H9 (cell line): ENCODE measurements around the gene CXCL5. TPM values are rescaled to one million over a fixed set of nuclear protein-coding genes. Genes with fewer than 3 reads are reported as not detected.

Source experiments
- DNase-seq: peaks from one replicate; pipeline ENCODE4 v3.0.0-alpha.2; 2017
- H2AFZ ChIP-seq: one replicate; pipeline ENCODE4 v1.6.1; 2013; ENCODE audit warnings: mild to moderate bottlenecking, low read length, control low read depth, moderate library complexity
- H2AK5ac ChIP-seq: 2 replicates; pipeline ENCODE4 v1.6.1; 2013; ENCODE audit warnings: low read length, control low read depth, mixed read lengths; ENCODE audit not compliant: insufficient read length
- H2BK120ac ChIP-seq: one replicate; pipeline ENCODE4 v1.6.1; 2013; ENCODE audit warnings: low read depth, mild to moderate bottlenecking, low read length, control low read depth, inconsistent platforms; ENCODE audit not compliant: poor library complexity, severe bottlenecking
- H2BK12ac ChIP-seq: 2 replicates; pipeline ENCODE4 v1.6.1; 2013; ENCODE audit warnings: low read length, control low read depth, mixed read lengths, low read depth; ENCODE audit not compliant: insufficient read length
- H2BK15ac ChIP-seq: 2 replicates; pipeline ENCODE4 v1.6.1; 2013; ENCODE audit warnings: low read depth, low read length, control low read depth
- H2BK20ac ChIP-seq: one replicate; pipeline ENCODE4 v1.6.1; 2013; ENCODE audit warnings: low read depth, mild to moderate bottlenecking, low read length, control low read depth, inconsistent platforms; ENCODE audit not compliant: poor library complexity, severe bottlenecking
- H2BK5ac ChIP-seq: 2 replicates; pipeline ENCODE4 v1.6.1; 2013; ENCODE audit warnings: low read length, control low read depth, mixed read lengths; ENCODE audit not compliant: insufficient read length
- H3K14ac ChIP-seq: 2 replicates; pipeline ENCODE4 v1.6.1; 2013; ENCODE audit warnings: low read length, control low read depth; ENCODE audit not compliant: insufficient read depth
- H3K18ac ChIP-seq: 2 replicates; pipeline ENCODE4 v1.6.1; 2013; ENCODE audit warnings: low read depth, mild to moderate bottlenecking, mixed read lengths, low read length, control low read depth; ENCODE audit not compliant: insufficient read length
- H3K23ac ChIP-seq: 2 replicates; pipeline ENCODE4 v1.6.1; 2013; ENCODE audit warnings: low read length, control low read depth, mixed read lengths, low read depth; ENCODE audit not compliant: insufficient read length
- H3K23me2 ChIP-seq: 2 replicates; pipeline ENCODE4 v1.6.1; 2013; ENCODE audit warnings: low read depth, mild to moderate bottlenecking, mixed read lengths, low read length, control low read depth; ENCODE audit not compliant: insufficient read length, poor library complexity, severe bottlenecking
- H3K27ac ChIP-seq: 2 replicates; pipeline ENCODE4 v1.5.1; 2013; ENCODE audit warnings: low read length, control low read depth, mixed read lengths, low read depth; ENCODE audit not compliant: insufficient read length
- H3K27me3 ChIP-seq: 2 replicates; pipeline ENCODE4 v1.6.1; 2013; ENCODE audit warnings: low read length, control low read depth, inconsistent platforms; ENCODE audit not compliant: insufficient read depth
- H3K4ac ChIP-seq: 2 replicates; pipeline ENCODE4 v1.6.1; 2013; ENCODE audit warnings: low read depth, mild to moderate bottlenecking, control low read depth, inconsistent platforms, low read length, moderate library complexity
- H3K4me1 ChIP-seq: 2 replicates; pipeline ENCODE4 v1.6.1; 2013; ENCODE audit warnings: low read length, control low read depth, inconsistent platforms; ENCODE audit not compliant: insufficient read depth
- H3K4me2 ChIP-seq: 2 replicates; pipeline ENCODE4 v1.6.1; 2013; ENCODE audit warnings: low read length, control low read depth, mixed read lengths; ENCODE audit not compliant: insufficient read length, insufficient read depth
- H3K56ac ChIP-seq: 2 replicates; pipeline ENCODE4 v1.6.1; 2013; ENCODE audit warnings: low read depth, mild to moderate bottlenecking, mixed read lengths, low read length, control low read depth; ENCODE audit not compliant: insufficient read length
- H3K79me1 ChIP-seq: 2 replicates; pipeline ENCODE4 v1.6.1; 2013; ENCODE audit warnings: low read depth, mild to moderate bottlenecking, moderate library complexity, low read length, control low read depth, inconsistent platforms; ENCODE audit not compliant: insufficient read depth, poor library complexity, severe bottlenecking
- H3K79me2 ChIP-seq: 2 replicates; pipeline ENCODE4 v1.6.1; 2013; ENCODE audit warnings: low read length, control low read depth, inconsistent platforms; ENCODE audit not compliant: insufficient read depth
- H3K9ac ChIP-seq: 2 replicates; pipeline ENCODE4 v1.6.1; 2013; ENCODE audit warnings: low read length, control low read depth, mixed read lengths; ENCODE audit not compliant: insufficient read length; ENCODE audit errors: extremely low read depth
- H3K9me3 ChIP-seq: one replicate; pipeline ENCODE4 v1.6.1; 2013; ENCODE audit warnings: low read depth, low read length, inconsistent platforms; ENCODE audit not compliant: control insufficient read depth
- H3T11ph ChIP-seq: one replicate; pipeline ENCODE4 v1.6.1; 2013; ENCODE audit warnings: mild to moderate bottlenecking, low read length, control low read depth, inconsistent platforms
- H4K20me1 ChIP-seq: one replicate; pipeline ENCODE4 v1.6.1; 2013; ENCODE audit not compliant: control insufficient read depth, insufficient read length, insufficient read depth
- H4K5ac ChIP-seq: 2 replicates; pipeline ENCODE4 v1.6.1; 2013; ENCODE audit warnings: low read depth, mild to moderate bottlenecking, mixed read lengths, low read length, control low read depth; ENCODE audit not compliant: insufficient read length
- H4K8ac ChIP-seq: replicated peaks from 2 replicates; pipeline ENCODE4 v1.6.1; 2013; ENCODE audit warnings: low read length, control low read depth, mixed read lengths, low read depth; ENCODE audit not compliant: insufficient read length
- H4K91ac ChIP-seq: 2 replicates; pipeline ENCODE4 v1.6.1; 2013; ENCODE audit warnings: low read depth, mild to moderate bottlenecking, moderate library complexity, mixed read lengths, low read length, control low read depth; ENCODE audit not compliant: insufficient read length
- H3K27ac Mint-ChIP-seq, 3 experiments: 2 replicates in 2 of 3; 3 replicates in 1 of 3; pipeline ENCODE4 v1.8.0; 2020 to 2021; ENCODE audit warnings: mixed read lengths in 3 of 3, mild to moderate bottlenecking in 1 of 3, moderate library complexity in 1 of 3
- H3K27me3 Mint-ChIP-seq: 2 replicates; pipeline ENCODE4 v1.8.0; 2021; ENCODE audit warnings: low read depth, mild to moderate bottlenecking, moderate library complexity, mixed read lengths
- H3K36me3 Mint-ChIP-seq, 3 experiments: 2 replicates in 2 of 3; 3 replicates in 1 of 3; pipeline ENCODE4 v1.8.0; 2020 to 2021; ENCODE audit warnings: low read depth in 3 of 3, mixed read lengths in 3 of 3; ENCODE audit not compliant: insufficient read depth in 1 of 3
- H3K4me1 Mint-ChIP-seq, 2 experiments: 2 replicates each; pipeline ENCODE4 v1.8.0; 2020; ENCODE audit warnings: mixed read lengths in 2 of 2
- H3K4me3 Mint-ChIP-seq, 2 experiments: 2 replicates in 1 of 2; 3 replicates in 1 of 2; pipeline ENCODE4 v1.8.0; 2020 to 2021; ENCODE audit warnings: mild to moderate bottlenecking in 2 of 2, mixed read lengths in 2 of 2, moderate library complexity in 1 of 2
- H3K9me3 Mint-ChIP-seq, 2 experiments: 2 replicates in 1 of 2; 3 replicates in 1 of 2; pipeline ENCODE4 v1.8.0; 2020; ENCODE audit warnings: mild to moderate bottlenecking in 2 of 2, mixed read lengths in 2 of 2, moderate library complexity in 1 of 2
- WGBS: extraction: QIAGEN DNeasy Blood & Tissue Kit; methylation state at CpG from one replicate; pipeline ENCODE4 v1.1.7; 2013; ENCODE audit warnings: missing lambda C conversion rate, low lambda C conversion rate, mixed read lengths; ENCODE audit not compliant: insufficient read length; ENCODE audit errors: extremely low coverage; 5-methylcytosine and 5-hydroxymethylcytosine counted together
- total RNA-seq: library from RNA; stranded (reverse); gene quantifications from 2 replicates; pipeline ENCODE4 v1.2.1, GENCODE V29; 2021
- TF ChIP-seq, protein P1 (sequence below): fragments of 200-600 bp; sonication (generic); conservative IDR thresholded peaks from 3 replicates; pipeline ENCODE4 v1.8.0; 2021; ENCODE audit warnings: antibody characterized with exemption, mild to moderate bottlenecking

The CXCL5 gene
- total RNA-seq, 1 experiment from 2014 or later, result 9.2 TPM

DNA sequence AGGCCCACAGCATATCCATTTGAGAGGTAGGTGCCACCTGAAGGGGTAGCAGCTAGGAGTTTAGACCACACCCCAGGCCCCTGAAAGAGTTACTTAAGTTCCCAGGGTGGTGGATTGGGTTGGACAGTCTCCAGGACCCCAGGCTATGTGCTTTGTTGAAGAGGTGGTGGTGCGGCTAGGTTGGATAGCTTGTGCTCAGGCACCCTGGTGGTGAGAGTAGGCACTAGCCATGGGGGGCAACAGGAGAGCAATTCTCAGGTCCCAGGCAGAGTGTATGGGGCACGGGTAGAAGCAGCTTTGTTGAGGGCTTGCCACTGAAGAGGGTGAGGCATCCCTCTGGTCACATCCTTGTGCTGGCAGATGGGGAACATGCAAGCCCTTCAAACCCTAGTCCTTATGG is 22.3 kb downstream of the CXCL5 start:
- no peak overlapping the region for H3K27ac ChIP-seq
- TF ChIP-seq, protein P1, sequence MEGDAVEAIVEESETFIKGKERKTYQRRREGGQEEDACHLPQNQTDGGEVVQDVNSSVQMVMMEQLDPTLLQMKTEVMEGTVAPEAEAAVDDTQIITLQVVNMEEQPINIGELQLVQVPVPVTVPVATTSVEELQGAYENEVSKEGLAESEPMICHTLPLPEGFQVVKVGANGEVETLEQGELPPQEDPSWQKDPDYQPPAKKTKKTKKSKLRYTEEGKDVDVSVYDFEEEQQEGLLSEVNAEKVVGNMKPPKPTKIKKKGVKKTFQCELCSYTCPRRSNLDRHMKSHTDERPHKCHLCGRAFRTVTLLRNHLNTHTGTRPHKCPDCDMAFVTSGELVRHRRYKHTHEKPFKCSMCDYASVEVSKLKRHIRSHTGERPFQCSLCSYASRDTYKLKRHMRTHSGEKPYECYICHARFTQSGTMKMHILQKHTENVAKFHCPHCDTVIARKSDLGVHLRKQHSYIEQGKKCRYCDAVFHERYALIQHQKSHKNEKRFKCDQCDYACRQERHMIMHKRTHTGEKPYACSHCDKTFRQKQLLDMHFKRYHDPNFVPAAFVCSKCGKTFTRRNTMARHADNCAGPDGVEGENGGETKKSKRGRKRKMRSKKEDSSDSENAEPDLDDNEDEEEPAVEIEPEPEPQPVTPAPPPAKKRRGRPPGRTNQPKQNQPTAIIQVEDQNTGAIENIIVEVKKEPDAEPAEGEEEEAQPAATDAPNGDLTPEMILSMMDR, result no peak
- no peak overlapping the region for H4K5ac ChIP-seq
- no peak overlapping the region for H2BK120ac ChIP-seq
- Mint-ChIP-seq H3K4me3 (no peak overlapping the region), H3K36me3 (peaks cover 8 to 17% (median 16%) of the 10 kb centered on the region in 3 experiments; a peak in 6 of 7 replicates), H3K9me3 (peaks cover 14 to 20% of the 10 kb centered on the region in 2 experiments), H3K27ac (no peak overlapping the region), H3K4me1 (peaks cover 10 to 19% of the 10 kb centered on the region in 2 experiments), H3K27me3 (no peaks in the 10 kb centered on the region)
- 0 out of 2 replicates have a peak, but pooled peaks cover 2% of the 10 kb centered on the region for H3K4me1 ChIP-seq
- no peak overlapping the region for H3K4ac ChIP-seq
- H3K79me1 ChIP-seq, result no peaks in the 10 kb centered on the region
- H3K18ac ChIP-seq, result no peak overlapping the region
- H3K23me2 ChIP-seq, result no peaks in the 10 kb centered on the region
- no peak overlapping the region for H2BK20ac ChIP-seq
- H3K27me3 ChIP-seq, result no peaks in the 10 kb centered on the region
- no peaks in the 10 kb centered on the region for H3K79me2 ChIP-seq
- H2BK12ac ChIP-seq, result no peak overlapping the region
- H2AK5ac ChIP-seq, result no peak overlapping the region
- no peaks in the 10 kb centered on the region for H3K9me3 ChIP-seq
- H3K9ac ChIP-seq, result no peak overlapping the region
- H3T11ph ChIP-seq, result no peak overlapping the region
- WGBS, result no CpG with 5 or more reads among the region's 2 CpGs
- no peak overlapping the region for H2BK15ac ChIP-seq
- H2AFZ ChIP-seq, result no peak overlapping the region
- no peak overlapping the region for H3K23ac ChIP-seq
- H4K8ac ChIP-seq, result no peak overlapping the region
- no peak overlapping the region for H3K14ac ChIP-seq
- H3K4me2 ChIP-seq, result no peak overlapping the region
- no peak overlapping the region for H3K56ac ChIP-seq
- H4K91ac ChIP-seq, result no peak overlapping the region
- H2BK5ac ChIP-seq, result no peak overlapping the region
- no peaks in the 10 kb centered on the region for H4K20me1 ChIP-seq
- DNase-seq, result no peak
